Measurements from ENCODE around the gene ZNF831. TPM values are rescaled to one million over a fixed set of nuclear protein-coding genes. Genes with fewer than 3 reads are reported as not detected.

Gene ZNF831
- total RNA-seq, 1 donor from 2014 or later: 1.0 TPM

- ATAC-seq: no peak
- H3K27ac ChIP-seq: no peak overlapping the region
Observed at GRCh38 chr20:59161721-59162120, 1.9 kb upstream of the ZNF831 start.

GRCh38 chr20:59164686-59165391 is 1.2 kb downstream of the ZNF831 start:
- ATAC-seq: no peak
- no peaks in the 10 kb centered on the region for H3K27me3 ChIP-seq (ENCODE audit: low read depth)
- H3K27ac ChIP-seq: peak overlapping the region; percentile 64
- no peak overlapping the region for H3K4me3 ChIP-seq
- no peak for TF ChIP-seq CTCF (IDR thresholded peaks at IDR 0.05)
- H3K36me3 ChIP-seq: no peaks in the 10 kb centered on the region
- no peak for DNase-seq
- no peaks in the 10 kb centered on the region for H3K4me1 ChIP-seq
- intact Hi-C loops (cut with DNase I): no loop called here
- no peaks in the 10 kb centered on the region for H3K9me3 ChIP-seq

More at GRCh38 chr20:59161721-59162120, 1.9 kb upstream of the ZNF831 start:
- no peaks in the 10 kb centered on the region for H3K9me3 ChIP-seq
- H3K27me3 ChIP-seq (ENCODE audit: low read depth): no peaks in the 10 kb centered on the region
- no peaks in the 10 kb centered on the region for H3K4me1 ChIP-seq
- intact Hi-C loops (cut with DNase I): no loop called here
- H3K4me3 ChIP-seq: no peak overlapping the region
- TF ChIP-seq CTCF (IDR thresholded peaks at IDR 0.05): no peak
- H3K36me3 ChIP-seq: no peaks in the 10 kb centered on the region
- no peak for DNase-seq

- Histone ChIP-seq H3K27me3 (ENCODE audit: low read depth) (no peaks in the 10 kb centered on the region), H3K4me3 (no peak overlapping the region), H3K9me3 (no peaks in the 10 kb centered on the region), H3K36me3 (no peaks in the 10 kb centered on the region), H3K4me1 (no peaks in the 10 kb centered on the region), H3K27ac (peak overlapping the region; percentile 64)
- no peak for DNase-seq
- intact Hi-C loops (cut with DNase I): no loop called here
- no peak for ATAC-seq
- TF ChIP-seq CTCF (IDR thresholded peaks at IDR 0.05): no peak
Observed at GRCh38 chr20:59165396-59165795, 1.8 kb downstream of the ZNF831 start.

DNA sequence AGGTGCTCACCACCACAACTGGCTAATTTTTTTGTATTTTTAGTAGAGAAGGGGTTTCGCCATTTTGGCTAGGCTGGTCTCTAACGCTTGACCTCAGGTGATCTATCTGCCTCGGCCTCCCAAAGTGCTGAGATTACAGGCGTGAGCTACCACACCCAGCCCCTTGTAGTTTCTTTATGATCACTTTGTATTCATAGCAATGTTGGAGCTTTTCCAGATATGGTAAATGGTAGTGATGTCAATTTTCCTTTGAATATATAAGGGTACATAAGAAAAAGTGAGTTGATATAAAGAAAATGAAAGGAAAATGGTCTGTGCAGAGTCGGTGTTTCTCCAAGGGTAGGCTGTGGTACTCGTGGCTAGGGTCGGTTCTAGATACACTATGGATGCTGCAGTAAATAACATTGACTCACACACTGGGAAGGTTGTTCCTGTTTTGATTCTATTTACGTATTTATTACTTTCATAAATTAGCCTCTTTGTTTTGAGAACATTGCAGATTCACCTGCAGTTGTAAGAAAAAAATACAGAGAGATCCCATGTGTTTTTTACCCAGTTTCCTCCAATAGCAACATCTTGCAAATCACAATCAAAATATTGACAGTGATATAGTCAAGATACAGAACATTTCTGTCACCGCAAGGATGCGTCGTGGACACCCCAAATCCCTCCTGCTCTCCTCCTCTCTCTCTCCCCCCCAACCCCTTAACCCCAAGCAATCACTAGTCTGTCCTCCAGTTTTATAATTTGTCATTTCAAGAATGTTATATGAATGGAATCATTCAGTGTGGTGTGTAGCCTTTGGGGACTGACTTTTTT is 2.5 kb downstream of the ZNF831 start:
- Histone ChIP-seq H3K27ac (peak overlapping the region; percentile 64), H3K4me3 (no peak overlapping the region), H3K4me1 (no peaks in the 10 kb centered on the region), H3K9me3 (no peaks in the 10 kb centered on the region), H3K36me3 (no peaks in the 10 kb centered on the region), H3K27me3 (ENCODE audit: low read depth) (no peaks in the 10 kb centered on the region)
- ATAC-seq: peak in 1 of 2 donors; percentile 53
- no peak for TF ChIP-seq CTCF (IDR thresholded peaks at IDR 0.05)
- no peak for DNase-seq
- intact Hi-C loops (cut with DNase I): no loop called here

GRCh38 chr20:59170406-59171349 is 7.1 kb downstream of the ZNF831 start:
- no peaks in the 10 kb centered on the region for H3K4me1 ChIP-seq
- no peak overlapping the region for H3K27ac ChIP-seq
- no peak for DNase-seq
- ATAC-seq: peak in 1 of 2 donors; percentile 30
- H3K9me3 ChIP-seq: no peaks in the 10 kb centered on the region
- intact Hi-C loops (cut with DNase I): no loop called here
- TF ChIP-seq CTCF (IDR thresholded peaks at IDR 0.05): no peak
- no peaks in the 10 kb centered on the region for H3K27me3 ChIP-seq (ENCODE audit: low read depth)
- H3K36me3 ChIP-seq: no peaks in the 10 kb centered on the region
- no peak overlapping the region for H3K4me3 ChIP-seq
